HepG2 (cell line): ENCODE results near the gene CCDC33. TPM values are rescaled to one million over a fixed set of nuclear protein-coding genes. Genes with fewer than 3 reads are reported as not detected.

Experiments used
- ATF6 ChIP-seq: sonication (generic); formaldehyde crosslinking; conservative IDR thresholded peaks from 2 replicates; pipeline ENCODE4 v1.4.0; 2020; ENCODE audit warnings: missing genetic modification reagents
- ATRX ChIP-seq: sonication (generic); formaldehyde crosslinking; IDR thresholded peaks from 2 replicates; pipeline ENCODE4 v1.4.0; 2020; ENCODE audit warnings: missing genetic modification reagents, borderline replicate concordance
- CAMTA2 ChIP-seq: sonication (generic); formaldehyde crosslinking; IDR thresholded peaks from 2 replicates; pipeline ENCODE4 v1.4.0; 2020; ENCODE audit warnings: mild to moderate bottlenecking, missing genetic modification reagents, borderline replicate concordance
- ELF4 ChIP-seq: sonication (generic); formaldehyde crosslinking; IDR thresholded peaks from 2 replicates; pipeline ENCODE4 v1.5.0; 2020; ENCODE audit warnings: missing genetic modification reagents, mild to moderate bottlenecking, moderate library complexity, borderline replicate concordance
- ESRRA ChIP-seq: sonication (generic); formaldehyde crosslinking; IDR thresholded peaks from 2 replicates; pipeline ENCODE4 v1.5.1; 2020; ENCODE audit warnings: mild to moderate bottlenecking, low read depth, missing genetic modification reagents
- NCOA2 ChIP-seq: sonication (generic); formaldehyde crosslinking; IDR thresholded peaks from 2 replicates; pipeline ENCODE4 v1.8.0; 2022; ENCODE audit warnings: inconsistent platforms
- NR1H2 ChIP-seq: sonication (generic); formaldehyde crosslinking; IDR thresholded peaks from 2 replicates; pipeline ENCODE4 v1.8.1; 2022; ENCODE audit warnings: low read depth, missing genetic modification reagents, borderline replicate concordance
- PPARG ChIP-seq: conservative IDR thresholded peaks from 2 replicates; pipeline ENCODE4 v1.6.1; 2016; ENCODE audit warnings: missing biosample characterization, missing genetic modification reagents
- RBAK ChIP-seq: sonication (generic); formaldehyde crosslinking; IDR thresholded peaks from 2 replicates; pipeline ENCODE4 v1.5.1; 2020; ENCODE audit warnings: mild to moderate bottlenecking, missing genetic modification reagents
- SAP130 ChIP-seq: IDR thresholded peaks from 2 replicates; pipeline ENCODE4 v1.6.1; 2016; ENCODE audit warnings: low read depth
- SNRNP70 ChIP-seq: fragments of 200-400 bp; formaldehyde crosslinking; IDR thresholded peaks from 2 replicates; pipeline ENCODE4 v1.6.1; 2017; ENCODE audit warnings: mild to moderate bottlenecking, low read depth, low read length, moderate library complexity
- TEAD3 ChIP-seq: optimal IDR thresholded peaks from 2 replicates; pipeline ENCODE3; 2016; ENCODE audit warnings: borderline replicate concordance
- YY1 ChIP-seq: IDR thresholded peaks from 2 replicates; pipeline ENCODE4 v1.6.1; 2011; ENCODE audit warnings: low read length, low read depth, moderate library complexity, mild to moderate bottlenecking; ENCODE audit not compliant: insufficient read depth, insufficient replicate concordance
- ZBTB38 ChIP-seq: sonication (generic); formaldehyde crosslinking; IDR thresholded peaks from 2 replicates; pipeline ENCODE4 v1.5.1; 2020; ENCODE audit warnings: mild to moderate bottlenecking, missing genetic modification reagents
- ZFP36 ChIP-seq: fragments of 150-350 bp; IDR thresholded peaks from 2 replicates; pipeline ENCODE4 v1.6.1; 2018; ENCODE audit warnings: borderline replicate concordance, low read length, low read depth; ENCODE audit not compliant: partially characterized antibody
- ZMYM3 ChIP-seq: sonication (generic); formaldehyde crosslinking; IDR thresholded peaks from 2 replicates; pipeline ENCODE4 v1.5.1; 2020; ENCODE audit warnings: mild to moderate bottlenecking, missing genetic modification reagents
- ZMYM4 ChIP-seq: sonication (generic); formaldehyde crosslinking; IDR thresholded peaks from 2 replicates; pipeline ENCODE4 v1.8.1; 2023; ENCODE audit warnings: mild to moderate bottlenecking, missing genetic modification reagents
- ZNF230 ChIP-seq: sonication (generic); formaldehyde crosslinking; IDR thresholded peaks from 2 replicates; pipeline ENCODE4 v1.4.0; 2020; ENCODE audit warnings: mild to moderate bottlenecking, missing genetic modification reagents
- ZNF253 ChIP-seq: sonication (generic); formaldehyde crosslinking; IDR thresholded peaks from 2 replicates; pipeline ENCODE4 v1.8.0; 2022; ENCODE audit warnings: mild to moderate bottlenecking, missing genetic modification reagents, borderline replicate concordance
- ZNF597 ChIP-seq: sonication (generic); formaldehyde crosslinking; IDR thresholded peaks from 2 replicates; pipeline ENCODE4 v1.5.0; 2020; ENCODE audit warnings: missing genetic modification reagents
- ZNF790 ChIP-seq: sonication (generic); formaldehyde crosslinking; IDR thresholded peaks from 2 replicates; pipeline ENCODE4 v1.8.0; 2022; ENCODE audit warnings: missing genetic modification reagents, mild to moderate bottlenecking, borderline replicate concordance
- polyA plus RNA-seq, 8 experiments: library from polyadenylated mRNA; depleted of rRNA in 3 of 8; stranded (reverse) in 7 of 8; unstranded in 1 of 8; fragments of >200 nt; fragmentation: Illumina TruSeq in 4 of 8; extraction: Trizol in 4 of 8; gene quantifications; 2 replicates each; pipeline versions ENCODE4 v1.2.1 to v1.2.3, GENCODE V29; 2011 to 2016; ENCODE audit warnings: low read depth in 4 of 8, missing spikeins in 1 of 8, mixed read lengths in 1 of 8; ENCODE audit not compliant: insufficient read depth in 1 of 8
- total RNA-seq, 5 experiments: library from RNA; depleted of rRNA; stranded (reverse); fragments of >200 nt; fragmentation: Illumina TruSeq; extraction: Trizol; gene quantifications; 2 replicates each; pipeline ENCODE4 v1.2.3, GENCODE V29; 2016; ENCODE audit warnings: low read depth in 1 of 5
- TF ChIP-seq, protein P1 (sequence below): sonication (generic); formaldehyde crosslinking; IDR thresholded peaks from 2 replicates; pipeline ENCODE4 v1.4.0; 2020; ENCODE audit warnings: missing genetic modification reagents
- TF ChIP-seq, protein P2 (sequence below): sonication (generic); formaldehyde crosslinking; IDR thresholded peaks from 2 replicates; pipeline ENCODE4 v1.4.0; 2020; ENCODE audit warnings: missing genetic modification reagents

The CCDC33 gene
- total and polyA plus RNA-seq, 2 of the 13 experiments (the other 11 are each of a cell fraction or from before 2014, with no cell fraction given): 0.30 TPM; not detected in 1

- TF ChIP-seq RBAK (CRISPR knock-in tag) (no peak), NCOA2 (no peak), ZMYM4 (CRISPR knock-in tag) (peak; percentile 47), SNRNP70 (no peak), ATF6 (CRISPR knock-in tag) (no peak), ZFP36 (no peak), PPARG (CRISPR knock-in tag) (no peak), CAMTA2 (CRISPR knock-in tag) (no peak), SAP130 (CRISPR knock-in tag) (peak; percentile 72), ELF4 (no peak), NR1H2 (CRISPR knock-in tag) (no peak), ZNF790 (CRISPR knock-in tag) (peak; percentile 80; the same call in 1 of the 2 replicates), YY1 (peak; percentile 26), ZNF230 (0 out of 2 replicates have a peak, but pooled peaks have one; percentile 46), ZNF597 (CRISPR knock-in tag) (no peak), TEAD3 (CRISPR knock-in tag) (peak; percentile 9), ZNF253 (CRISPR knock-in tag) (no peak), ATRX (no peak), ESRRA (no peak), ZMYM3 (CRISPR knock-in tag) (no peak), ZBTB38 (no peak)
- TF ChIP-seq, protein P1, sequence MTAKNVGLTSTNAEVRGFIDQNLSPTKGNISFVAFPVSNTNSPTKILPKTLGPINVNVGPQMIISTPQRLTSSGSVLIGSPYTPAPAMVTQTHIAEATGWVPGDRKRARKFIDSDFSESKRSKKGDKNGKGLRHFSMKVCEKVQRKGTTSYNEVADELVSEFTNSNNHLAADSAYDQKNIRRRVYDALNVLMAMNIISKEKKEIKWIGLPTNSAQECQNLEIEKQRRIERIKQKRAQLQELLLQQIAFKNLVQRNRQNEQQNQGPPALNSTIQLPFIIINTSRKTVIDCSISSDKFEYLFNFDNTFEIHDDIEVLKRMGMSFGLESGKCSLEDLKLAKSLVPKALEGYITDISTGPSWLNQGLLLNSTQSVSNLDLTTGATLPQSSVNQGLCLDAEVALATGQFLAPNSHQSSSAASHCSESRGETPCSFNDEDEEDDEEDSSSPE (CRISPR knock-in tag): peak; percentile 67
- TF ChIP-seq, protein P2, sequence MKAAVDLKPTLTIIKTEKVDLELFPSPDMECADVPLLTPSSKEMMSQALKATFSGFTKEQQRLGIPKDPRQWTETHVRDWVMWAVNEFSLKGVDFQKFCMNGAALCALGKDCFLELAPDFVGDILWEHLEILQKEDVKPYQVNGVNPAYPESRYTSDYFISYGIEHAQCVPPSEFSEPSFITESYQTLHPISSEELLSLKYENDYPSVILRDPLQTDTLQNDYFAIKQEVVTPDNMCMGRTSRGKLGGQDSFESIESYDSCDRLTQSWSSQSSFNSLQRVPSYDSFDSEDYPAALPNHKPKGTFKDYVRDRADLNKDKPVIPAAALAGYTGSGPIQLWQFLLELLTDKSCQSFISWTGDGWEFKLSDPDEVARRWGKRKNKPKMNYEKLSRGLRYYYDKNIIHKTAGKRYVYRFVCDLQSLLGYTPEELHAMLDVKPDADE (CRISPR knock-in tag): no peak
These were observed 137.9 kb downstream of the CCDC33 start (continued) for GRCh38 chr15:74373731-74374647.
